Measurements from ENCODE around the gene ADARB2.

GRCh38 chr10:1589257-1589656 is 148.1 kb downstream of the ADARB2 start:
- TF ChIP-seq POLR2A (IDR thresholded peaks at IDR 0.05): no peak
- TF ChIP-seq, protein P1, sequence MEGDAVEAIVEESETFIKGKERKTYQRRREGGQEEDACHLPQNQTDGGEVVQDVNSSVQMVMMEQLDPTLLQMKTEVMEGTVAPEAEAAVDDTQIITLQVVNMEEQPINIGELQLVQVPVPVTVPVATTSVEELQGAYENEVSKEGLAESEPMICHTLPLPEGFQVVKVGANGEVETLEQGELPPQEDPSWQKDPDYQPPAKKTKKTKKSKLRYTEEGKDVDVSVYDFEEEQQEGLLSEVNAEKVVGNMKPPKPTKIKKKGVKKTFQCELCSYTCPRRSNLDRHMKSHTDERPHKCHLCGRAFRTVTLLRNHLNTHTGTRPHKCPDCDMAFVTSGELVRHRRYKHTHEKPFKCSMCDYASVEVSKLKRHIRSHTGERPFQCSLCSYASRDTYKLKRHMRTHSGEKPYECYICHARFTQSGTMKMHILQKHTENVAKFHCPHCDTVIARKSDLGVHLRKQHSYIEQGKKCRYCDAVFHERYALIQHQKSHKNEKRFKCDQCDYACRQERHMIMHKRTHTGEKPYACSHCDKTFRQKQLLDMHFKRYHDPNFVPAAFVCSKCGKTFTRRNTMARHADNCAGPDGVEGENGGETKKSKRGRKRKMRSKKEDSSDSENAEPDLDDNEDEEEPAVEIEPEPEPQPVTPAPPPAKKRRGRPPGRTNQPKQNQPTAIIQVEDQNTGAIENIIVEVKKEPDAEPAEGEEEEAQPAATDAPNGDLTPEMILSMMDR (IDR thresholded peaks at IDR 0.05): no peak

All from Peyer's patch (tissue), 4 donors.